ENCODE data around the gene NKG7. TPM values are rescaled to one million over a fixed set of nuclear protein-coding genes. Genes with fewer than 3 reads are reported as not detected.

Gene NKG7
- total and polyA plus RNA-seq, 4 experiments from 2014 or later: 2.7 to 44.3 (median 19.6) TPM

- intact Hi-C loops (cut with micrococcal nuclease): no loop called here
- no peak overlapping the region for H3K27ac Mint-ChIP-seq
- ChIA-PET POLR2A (ENCODE audit: partially characterized antibody) (no interaction called here), CTCF (ENCODE audit: partially characterized antibody) (no interaction called here)
- H3K27ac ChIP-seq (ENCODE audit: low read depth, low read length): no peak overlapping the region
- DNase-seq: no peak
- H3K9me3 ChIP-seq (ENCODE audit: control insufficient read depth in 1 of 2, low read length in 2 of 2): no peaks in the 10 kb centered on the region
- H3K4me3 Mint-ChIP-seq: no peak overlapping the region
- H3K4me1 Mint-ChIP-seq: peaks cover 24 to 48% (median 35%) of the 10 kb centered on the region in 4 donors
- H3K27me3 ChIP-seq (ENCODE audit: insufficient read depth, low read length): no peaks in the 10 kb centered on the region
- peaks cover 37% of the 10 kb centered on the region for H3K4me1 ChIP-seq (ENCODE audit: insufficient read depth, low read length)
- H3K36me3 Mint-ChIP-seq: no peaks in the 10 kb centered on the region
- no peaks in the 10 kb centered on the region for H3K36me3 ChIP-seq (ENCODE audit: insufficient read depth, low read length)
- no peaks in the 10 kb centered on the region for H3K27me3 Mint-ChIP-seq
- no peak overlapping the region for H3K4me3 ChIP-seq (ENCODE audit: low read length in 2 of 2)
- H3K9me3 Mint-ChIP-seq: peaks cover 0 to 7% (median 2%) of the 10 kb centered on the region in 8 donors
Measured at GRCh38 chr19:51377422-51377821, 5.0 kb upstream of the NKG7 start.

- H3K27ac Mint-ChIP-seq: peak overlapping the region; percentile 49 to 86 (median 82)
- H3K4me1 Mint-ChIP-seq: peaks cover 36 to 64% (median 49%) of the 10 kb centered on the region in 4 donors
- no peak overlapping the region for H3K27ac ChIP-seq (ENCODE audit: low read depth, low read length)
- H3K9me3 ChIP-seq (ENCODE audit: control insufficient read depth in 1 of 2, low read length in 2 of 2): no peaks in the 10 kb centered on the region
- H3K36me3 Mint-ChIP-seq: no peaks in the 10 kb centered on the region
- peak overlapping the region in 7 of 8 donors; percentile 21 to 79 (median 42) for H3K4me3 Mint-ChIP-seq
- H3K36me3 ChIP-seq (ENCODE audit: insufficient read depth, low read length): no peaks in the 10 kb centered on the region
- ChIA-PET POLR2A (ENCODE audit: partially characterized antibody) (interaction anchor here (0.7 kb wide), 1 partner anchor 8 kb away, joined by 3 read pairs; no protein-coding TSS in a partner anchor), CTCF (ENCODE audit: partially characterized antibody) (no interaction called here)
- intact Hi-C loops (cut with micrococcal nuclease): no loop called here
- DNase-seq: peak in 3 of 5 donors; percentile 16 to 56 (median 34)
- peaks cover 54% of the 10 kb centered on the region for H3K4me1 ChIP-seq (ENCODE audit: insufficient read depth, low read length)
- H3K4me3 ChIP-seq (ENCODE audit: low read length in 2 of 2): no peak overlapping the region
- no peaks in the 10 kb centered on the region for H3K27me3 ChIP-seq (ENCODE audit: insufficient read depth, low read length)
- H3K27me3 Mint-ChIP-seq: no peaks in the 10 kb centered on the region
- H3K9me3 Mint-ChIP-seq: peaks cover 0 to 2% (median 0%) of the 10 kb centered on the region in 8 donors
Measured at GRCh38 chr19:51375504-51376221, 3.2 kb upstream of the NKG7 start.

GRCh38 chr19:51372021-51372648, 319 bp downstream of the NKG7 start:
- ChIA-PET POLR2A (ENCODE audit: partially characterized antibody) (interaction anchor here (0.5 kb wide), 1 partner anchor 144 kb away, joined by 3 read pairs; no protein-coding TSS in a partner anchor), CTCF (ENCODE audit: partially characterized antibody) (interaction anchor here (0.8 to 2.3 kb wide), 3 partner anchors 22 to 34 kb away, joined by 3 to 10 read pairs (median 3); no protein-coding TSS in a partner anchor)
- Mint-ChIP-seq H3K9me3 (no peaks in the 10 kb centered on the region), H3K4me1 (peaks cover 44 to 87% (median 67%) of the 10 kb centered on the region in 4 donors), H3K27ac (peak overlapping the region; percentile 79 to 96 (median 88)), H3K4me3 (peak overlapping the region in 7 of 8 donors; percentile 7 to 78 (median 65)), H3K27me3 (no peaks in the 10 kb centered on the region), H3K36me3 (peaks cover 0 to 5% of the 10 kb centered on the region in 2 donors)
- no peak for DNase-seq
- Histone ChIP-seq H3K27ac (ENCODE audit: low read depth, low read length) (peak overlapping the region; percentile 66), H3K27me3 (ENCODE audit: insufficient read depth, low read length) (no peaks in the 10 kb centered on the region), H3K9me3 (ENCODE audit: control insufficient read depth in 1 of 2, low read length in 2 of 2) (no peaks in the 10 kb centered on the region), H3K4me1 (ENCODE audit: insufficient read depth, low read length) (peaks cover 70% of the 10 kb centered on the region), H3K4me3 (ENCODE audit: low read length in 2 of 2) (peak overlapping the region; percentile 21 to 27), H3K36me3 (ENCODE audit: insufficient read depth, low read length) (no peaks in the 10 kb centered on the region)
- intact Hi-C loops (cut with micrococcal nuclease): no loop called here

- Histone ChIP-seq H3K4me1 (ENCODE audit: insufficient read depth, low read length) (peaks cover 74% of the 10 kb centered on the region), H3K27me3 (ENCODE audit: insufficient read depth, low read length) (no peaks in the 10 kb centered on the region), H3K9me3 (ENCODE audit: control insufficient read depth in 1 of 2, low read length in 2 of 2) (no peaks in the 10 kb centered on the region), H3K36me3 (ENCODE audit: insufficient read depth, low read length) (no peaks in the 10 kb centered on the region), H3K4me3 (ENCODE audit: low read length in 2 of 2) (no peak overlapping the region), H3K27ac (ENCODE audit: low read depth, low read length) (peak overlapping the region; percentile 66)
- peak overlapping the region; percentile 31 to 92 (median 79) for H3K27ac Mint-ChIP-seq
- peak overlapping the region; percentile 3 to 78 (median 65) for H3K4me3 Mint-ChIP-seq
- CTCF ChIA-PET (ENCODE audit: partially characterized antibody): interaction anchor here (1.3 to 2.3 kb wide), 2 partner anchors 17 to 27 kb away, joined by 3 to 10 read pairs; no protein-coding TSS in a partner anchor
- no peak for DNase-seq
- peaks cover 45 to 90% (median 67%) of the 10 kb centered on the region in 4 donors for H3K4me1 Mint-ChIP-seq
- POLR2A ChIA-PET (ENCODE audit: partially characterized antibody): no interaction called here
- H3K36me3 Mint-ChIP-seq: peaks cover 0 to 9% of the 10 kb centered on the region in 2 donors
- intact Hi-C loops (cut with micrococcal nuclease): no loop called here
- no peaks in the 10 kb centered on the region for H3K9me3 Mint-ChIP-seq
- no peaks in the 10 kb centered on the region for H3K27me3 Mint-ChIP-seq
Measured at GRCh38 chr19:51371186-51371690, 1.2 kb downstream of the NKG7 start.

- Histone ChIP-seq H3K27ac (ENCODE audit: low read depth, low read length) (no peak overlapping the region), H3K4me1 (ENCODE audit: insufficient read depth, low read length) (peaks cover 71% of the 10 kb centered on the region), H3K36me3 (ENCODE audit: insufficient read depth, low read length) (no peaks in the 10 kb centered on the region), H3K9me3 (ENCODE audit: control insufficient read depth in 1 of 2, low read length in 2 of 2) (no peaks in the 10 kb centered on the region), H3K27me3 (ENCODE audit: insufficient read depth, low read length) (no peaks in the 10 kb centered on the region), H3K4me3 (ENCODE audit: low read length in 2 of 2) (no peak overlapping the region)
- POLR2A ChIA-PET (ENCODE audit: partially characterized antibody): no interaction called here
- peak overlapping the region; percentile 2 to 92 (median 82) for H3K27ac Mint-ChIP-seq
- no peaks in the 10 kb centered on the region for H3K27me3 Mint-ChIP-seq
- peak overlapping the region in 6 of 8 donors; percentile 21 to 80 (median 65) for H3K4me3 Mint-ChIP-seq
- CTCF ChIA-PET (ENCODE audit: partially characterized antibody): interaction anchor here (0.7 to 1.3 kb wide), 3 partner anchors 18 to 67 kb away, joined by 3 to 4 read pairs (median 3); no protein-coding TSS in a partner anchor
- intact Hi-C loops (cut with micrococcal nuclease): no loop called here
- H3K9me3 Mint-ChIP-seq: no peaks in the 10 kb centered on the region
- peaks cover 44 to 90% (median 63%) of the 10 kb centered on the region in 4 donors for H3K4me1 Mint-ChIP-seq
- peaks cover 0 to 14% of the 10 kb centered on the region in 2 donors for H3K36me3 Mint-ChIP-seq
- DNase-seq: no peak
Measured at GRCh38 chr19:51370230-51370629, 2.2 kb downstream of the NKG7 start.

GRCh38 chr19:51368366-51369282, 3.8 kb downstream of the NKG7 start, which contains the start of gene CLDND2:
TSS of gene CLDND2 (minus strand) at chr19:51369003. CDS start at chr19:51368577, 426 bp downstream.
- DNase-seq: peak in 2 of 5 donors; percentile 11 to 53
- Histone ChIP-seq H3K27me3 (ENCODE audit: insufficient read depth, low read length) (no peaks in the 10 kb centered on the region), H3K4me3 (ENCODE audit: low read length in 2 of 2) (peak within 1 kb of the TSS; percentile 83 to 85), H3K4me1 (ENCODE audit: insufficient read depth, low read length) (peaks cover 71% of the 10 kb centered on the region), H3K9me3 (ENCODE audit: control insufficient read depth in 1 of 2, low read length in 2 of 2) (no peaks in the 10 kb centered on the region), H3K36me3 (ENCODE audit: insufficient read depth, low read length) (no peaks in the 10 kb centered on the region), H3K27ac (ENCODE audit: low read depth, low read length) (peak within 1 kb of the TSS; percentile 77)
- Mint-ChIP-seq H3K27me3 (no peaks in the 10 kb centered on the region), H3K27ac (peak within 1 kb of the TSS; percentile 87 to 98 (median 96)), H3K4me1 (peaks cover 48 to 88% (median 64%) of the 10 kb centered on the region in 4 donors), H3K4me3 (peak within 1 kb of the TSS; percentile 92 to 100 (median 98)), H3K36me3 (peaks cover 0 to 14% of the 10 kb centered on the region in 2 donors), H3K9me3 (no peaks in the 10 kb centered on the region)
- intact Hi-C loops (cut with micrococcal nuclease): loop anchor here (5.0 kb wide), 1 partner anchor 334 kb away; no protein-coding TSS in a partner anchor
- POLR2A ChIA-PET (ENCODE audit: partially characterized antibody): interaction anchor here (0.7 to 2.3 kb wide), 7 partner anchors 9 to 72 kb away, joined by 4 to 15 read pairs (median 6); partner anchors contain the start of gene VSIG10L
- CTCF ChIA-PET (ENCODE audit: partially characterized antibody): interaction anchor here (1.1 to 1.6 kb wide), 2 partner anchors 27 to 30 kb away, joined by 3 to 7 read pairs; no protein-coding TSS in a partner anchor
